Measurements from ENCODE around the gene ANKRD63.
A peak's percentile ranks its signal among the peaks of the same experiment; 100 is the strongest.

The ANKRD63 gene

DNA sequence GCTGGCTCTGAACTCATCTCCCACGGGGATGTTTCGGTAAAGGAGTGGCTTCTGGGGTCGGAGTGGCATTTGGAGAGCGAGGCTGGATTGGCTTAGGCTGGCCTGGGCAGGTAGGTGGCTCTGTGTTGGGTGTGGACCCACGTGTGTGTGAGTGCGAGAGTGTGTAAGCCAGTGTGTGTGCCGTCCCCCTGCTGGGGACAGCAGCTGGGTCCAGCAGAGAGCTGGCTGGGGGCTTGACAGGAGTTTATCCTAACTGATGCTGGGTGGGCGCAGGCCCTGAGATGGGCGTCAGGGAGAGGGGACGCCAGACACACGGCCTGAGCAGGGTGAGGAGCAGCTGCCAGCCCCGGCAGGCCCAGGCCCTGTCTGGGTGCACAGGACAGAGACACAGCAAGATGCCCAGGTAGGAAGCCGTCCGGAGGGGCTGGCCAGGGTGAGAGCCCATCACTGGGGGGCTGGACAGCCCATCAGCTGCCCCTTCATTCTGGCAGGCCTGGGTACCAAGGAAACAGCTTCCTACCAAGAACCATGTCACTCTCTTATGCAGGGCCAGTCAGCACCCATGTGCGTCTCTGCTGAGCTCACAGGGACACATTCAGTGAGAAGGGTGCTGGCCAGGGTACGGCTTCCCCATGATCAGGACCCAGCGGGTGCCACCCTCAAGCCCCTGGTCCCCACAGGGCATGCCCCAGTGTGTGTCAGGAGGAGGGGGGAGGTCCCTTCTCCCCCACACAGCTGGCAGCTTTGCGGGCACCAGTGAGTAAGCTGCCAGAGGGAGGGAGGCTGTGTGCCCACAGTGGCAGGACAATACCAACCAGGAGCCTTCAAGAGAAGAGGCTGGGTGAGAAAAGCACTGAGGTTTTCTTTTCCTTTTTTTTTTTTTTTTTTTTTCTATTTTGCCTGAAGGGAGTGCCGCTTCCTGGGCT is 42.9 kb downstream of the ANKRD63 start:
- no peak for DNase-seq

DNA sequence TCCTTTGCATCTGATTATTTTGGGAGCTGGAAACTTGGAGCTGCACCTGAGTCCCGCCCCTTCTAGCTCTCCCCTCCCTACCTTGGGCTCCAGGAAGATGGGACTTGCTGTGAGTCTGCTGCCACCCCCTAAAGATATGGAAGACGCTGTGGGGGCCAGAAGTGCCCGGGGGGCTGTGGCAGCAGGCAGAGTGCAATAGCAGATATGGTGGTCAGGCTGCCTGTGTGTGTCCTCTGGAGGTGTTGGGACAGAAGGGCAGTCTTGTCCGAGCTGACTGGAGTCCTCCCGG is 43.5 kb downstream of the ANKRD63 start:
- no peak for DNase-seq

DNA sequence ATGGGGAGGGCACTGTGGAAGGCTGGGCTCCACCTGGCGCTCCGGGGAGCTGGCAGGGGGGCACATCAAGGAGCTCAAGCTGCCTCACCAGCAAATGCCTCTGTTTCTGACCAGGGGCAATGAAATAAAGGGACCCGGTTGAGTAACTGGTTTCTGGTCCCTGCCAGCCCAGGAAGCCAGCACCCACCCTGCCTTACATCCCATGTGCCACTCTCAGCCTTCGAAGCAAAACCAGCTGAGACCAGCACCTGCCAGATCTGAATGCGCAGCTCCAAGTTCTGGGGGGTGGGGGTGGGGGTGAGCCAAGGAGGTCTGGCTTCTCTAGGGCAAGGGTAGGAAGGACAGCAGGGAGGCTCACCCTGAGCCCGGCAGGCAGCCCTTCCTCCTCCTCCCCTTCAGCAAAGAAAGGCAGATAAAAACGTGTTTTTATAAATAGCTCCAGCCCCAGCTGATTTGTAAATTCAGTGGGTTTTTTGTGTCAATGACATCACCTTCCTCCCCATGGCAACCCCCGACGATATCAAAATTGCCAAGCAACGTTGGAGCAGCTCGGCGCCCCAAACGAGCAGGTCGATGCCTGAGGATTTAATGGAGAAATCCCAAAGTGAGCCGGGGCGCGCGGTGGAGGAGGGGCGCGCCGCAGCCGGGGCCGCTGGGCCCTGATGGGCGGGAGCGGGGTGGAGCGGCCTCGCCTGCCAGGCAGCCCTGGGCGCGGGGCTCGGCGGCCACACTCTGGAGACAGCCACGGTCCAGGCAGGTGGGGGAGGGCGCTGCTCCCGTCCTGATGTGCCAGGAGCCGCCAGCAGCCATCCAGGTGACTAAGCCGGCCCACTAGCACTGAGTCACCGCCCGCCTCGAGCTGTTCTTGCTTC is 44.1 kb downstream of the ANKRD63 start, which contains the start of gene PAK6:
TSS of gene PAK6 (plus strand) at position 532 of the 872 bp plus-strand sequence. CDS start 25,723 bp downstream, outside the sequence.
- peak; percentile 47 for DNase-seq

DNA sequence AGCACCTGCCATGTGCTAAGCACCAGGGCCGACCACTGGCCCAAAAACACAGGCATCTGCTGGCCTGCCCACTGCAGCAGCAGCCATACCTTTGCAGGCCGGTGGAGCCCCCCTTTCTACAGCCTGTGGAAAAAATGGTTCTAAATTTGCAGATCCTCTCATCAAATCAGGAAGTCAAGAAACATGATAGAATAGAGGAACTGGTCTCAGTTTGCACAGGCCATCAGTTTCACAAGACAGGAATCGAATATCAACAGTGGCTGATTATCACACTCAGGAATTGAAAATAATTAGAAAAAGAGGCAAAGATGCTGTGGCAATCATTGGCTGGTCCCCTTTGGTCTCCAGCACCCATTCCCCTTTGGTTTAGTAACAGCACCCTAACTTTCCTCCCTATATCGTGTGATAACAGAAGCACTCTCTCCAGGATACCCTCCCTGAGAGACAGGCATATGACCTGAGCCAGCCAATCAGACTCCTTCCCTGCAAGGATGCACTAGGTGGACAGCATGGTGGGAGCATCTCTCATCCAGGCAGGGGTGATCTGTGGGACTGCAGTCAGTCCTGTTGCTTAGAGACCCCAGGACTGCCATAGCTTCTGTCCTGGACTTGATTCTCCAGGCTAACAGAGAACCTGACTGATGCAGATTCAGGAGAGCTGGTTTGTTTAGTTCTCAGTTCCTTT is 47.5 kb downstream of the ANKRD63 start:
- DNase-seq = no peak

- peak; percentile 4 for DNase-seq
Measured at GRCh38 chr15:40234783-40235182, 48.1 kb downstream of the ANKRD63 start.

- no peak for DNase-seq
Measured at GRCh38 chr15:40233727-40234577, 48.9 kb downstream of the ANKRD63 start.

DNA sequence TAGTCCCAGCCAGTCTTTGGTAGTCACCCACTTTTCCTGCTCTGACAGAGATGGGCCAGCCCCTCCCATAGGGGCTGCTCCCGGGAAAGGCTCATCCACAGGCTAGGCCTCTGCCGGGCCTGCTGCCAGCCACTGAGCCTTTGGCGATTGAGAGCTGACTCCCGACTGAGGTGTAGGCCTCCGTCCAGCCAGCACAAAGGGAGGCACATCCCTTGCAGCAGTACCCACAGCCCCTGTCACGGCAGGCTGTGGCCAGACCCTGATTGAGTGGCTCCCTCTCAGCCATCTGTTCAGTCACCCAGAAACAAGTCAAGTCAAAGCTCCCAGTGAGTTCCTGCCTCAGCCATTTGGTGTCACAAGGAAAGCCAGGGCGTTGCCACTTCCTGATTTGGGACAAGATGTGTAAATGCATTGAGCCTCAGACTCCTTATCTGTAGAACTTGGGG is 50.2 kb downstream of the ANKRD63 start:
- DNase-seq = no peak
